Measurements from ENCODE around the gene NAP1L1.

NAP1L1 gene

DNA sequence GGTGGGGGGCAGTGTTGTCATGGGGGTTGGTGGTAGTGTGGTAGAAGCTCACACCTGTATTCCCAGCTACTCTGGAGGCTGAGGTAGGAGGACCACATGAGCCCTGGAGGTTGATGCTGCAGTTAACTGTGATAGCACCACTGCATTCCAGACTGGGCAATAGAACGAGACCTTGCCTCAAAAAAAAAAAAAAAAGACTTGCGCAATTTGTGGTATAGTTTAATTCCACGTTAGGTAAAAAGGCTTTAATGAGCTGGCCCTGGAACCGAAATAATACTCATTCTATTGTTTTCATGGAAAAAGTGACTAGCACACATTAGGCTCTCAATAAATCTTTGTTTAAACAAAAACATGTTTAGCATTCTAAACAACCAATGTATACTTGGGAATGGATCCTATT lies 25.4 kb upstream of the NAP1L1 start:
- 93 to 98% methylated on average over 4 of the region's 4 CpGs for WGBS, 2 experiments
- H3K4me3 ChIP-seq (ENCODE audit: insufficient read depth, low read depth, low read length), result no peak overlapping the region
- H3K27me3 ChIP-seq (ENCODE audit: control insufficient read depth, insufficient read depth, low read length, poor library complexity, severe bottlenecking), result no peaks in the 10 kb centered on the region
- H3K27ac ChIP-seq (ENCODE audit: insufficient read depth, low read depth, low read length, poor library complexity, severe bottlenecking), result no peak overlapping the region
- H3K4me1 ChIP-seq (ENCODE audit: control insufficient read depth, insufficient read depth, low read length), result no peaks in the 10 kb centered on the region
- no peaks in the 10 kb centered on the region for H3K9me3 ChIP-seq (ENCODE audit: control insufficient read depth, low read length)
- no peaks in the 10 kb centered on the region for H3K36me3 ChIP-seq (ENCODE audit: control insufficient read depth, insufficient read depth, low read length)

DNA sequence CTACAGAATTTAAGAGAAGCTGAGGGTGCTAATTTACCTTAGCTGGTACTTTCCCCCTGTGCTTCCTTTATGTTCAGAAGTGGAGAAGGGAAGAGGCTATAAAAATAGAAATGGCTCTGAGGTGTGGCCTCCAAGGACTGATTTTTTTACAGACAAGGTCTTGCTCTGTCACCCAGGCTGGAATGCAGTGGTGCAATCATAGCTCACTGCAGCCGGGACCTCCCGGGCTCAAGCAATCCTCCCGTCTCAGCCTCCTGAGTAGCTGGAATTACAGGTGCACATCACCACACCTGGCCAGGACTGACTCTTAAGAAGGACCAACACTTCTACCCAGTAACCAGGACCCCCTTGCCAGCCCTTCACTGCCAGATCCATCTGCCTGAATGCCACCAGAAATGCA lies 23.9 kb upstream of the NAP1L1 start:
- Histone ChIP-seq H3K27me3 (ENCODE audit: control insufficient read depth, insufficient read depth, low read length, poor library complexity, severe bottlenecking) (no peaks in the 10 kb centered on the region), H3K9me3 (ENCODE audit: control insufficient read depth, low read length) (no peaks in the 10 kb centered on the region), H3K4me3 (ENCODE audit: insufficient read depth, low read depth, low read length) (no peak overlapping the region), H3K27ac (ENCODE audit: insufficient read depth, low read depth, low read length, poor library complexity, severe bottlenecking) (no peak overlapping the region), H3K36me3 (ENCODE audit: control insufficient read depth, insufficient read depth, low read length) (no peaks in the 10 kb centered on the region), H3K4me1 (ENCODE audit: control insufficient read depth, insufficient read depth, low read length) (no peaks in the 10 kb centered on the region)
- WGBS, 2 experiments, result 93 to 96% methylated on average over 3 of the region's 3 CpGs

DNA sequence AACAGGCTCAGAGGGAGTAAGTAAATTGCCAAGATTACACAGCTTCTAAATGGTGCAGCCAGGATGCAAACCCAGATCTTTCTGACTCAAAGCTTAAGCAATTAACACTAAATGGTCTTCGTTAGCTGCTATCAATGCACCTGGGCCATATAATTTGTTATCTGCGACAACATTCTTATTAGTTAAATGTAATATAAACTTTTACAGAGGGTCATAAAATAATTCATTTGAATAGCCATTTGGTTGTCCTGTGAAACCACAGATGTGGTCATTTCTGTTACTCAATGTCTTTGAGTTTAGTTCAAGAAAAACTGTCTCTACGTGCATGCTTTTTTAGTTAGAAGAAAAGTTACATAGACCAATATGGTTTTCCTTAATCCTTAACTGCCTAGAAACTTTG lies 22.1 kb upstream of the NAP1L1 start:
- 65 to 79% methylated on average over 2 to 3 of the region's 3 CpGs for WGBS, 2 experiments
- H3K27me3 ChIP-seq (ENCODE audit: control insufficient read depth, insufficient read depth, low read length, poor library complexity, severe bottlenecking), result no peaks in the 10 kb centered on the region

DNA sequence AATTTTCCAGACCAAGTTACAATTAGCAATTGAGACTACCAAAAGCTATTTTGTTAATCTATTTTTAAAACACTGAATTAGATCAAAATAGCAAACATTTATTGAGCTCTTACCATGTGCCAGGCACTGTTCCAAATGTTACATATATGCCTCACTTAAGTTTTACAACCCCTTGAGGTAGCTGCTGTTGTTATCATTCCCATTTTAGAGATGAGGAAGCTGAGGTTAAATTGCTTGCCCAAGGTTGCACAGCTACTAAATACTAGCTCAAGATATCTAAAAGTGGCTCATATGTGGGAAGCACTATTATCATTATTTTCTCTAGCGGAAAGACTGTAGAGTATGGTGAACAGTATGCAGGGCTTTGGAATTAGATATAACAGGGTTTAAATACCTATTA lies 19.5 kb upstream of the NAP1L1 start:
- Histone ChIP-seq H3K36me3 (ENCODE audit: control insufficient read depth, insufficient read depth, low read length) (no peaks in the 10 kb centered on the region), H3K4me3 (ENCODE audit: insufficient read depth, low read depth, low read length) (no peak overlapping the region)
- 100% methylated on average over 1 of the region's 1 CpG; no CpG with 5 or more reads in 1 of the 2 experiments for WGBS, 2 experiments

More for the DNA sequence above, 22.1 kb upstream of the NAP1L1 start:
- H3K4me3 ChIP-seq (ENCODE audit: insufficient read depth, low read depth, low read length), result no peak overlapping the region
- no peaks in the 10 kb centered on the region for H3K36me3 ChIP-seq (ENCODE audit: control insufficient read depth, insufficient read depth, low read length)
- H3K9me3 ChIP-seq (ENCODE audit: control insufficient read depth, low read length), result no peaks in the 10 kb centered on the region
- no peaks in the 10 kb centered on the region for H3K4me1 ChIP-seq (ENCODE audit: control insufficient read depth, insufficient read depth, low read length)
- H3K27ac ChIP-seq (ENCODE audit: insufficient read depth, low read depth, low read length, poor library complexity, severe bottlenecking), result no peak overlapping the region

DNA sequence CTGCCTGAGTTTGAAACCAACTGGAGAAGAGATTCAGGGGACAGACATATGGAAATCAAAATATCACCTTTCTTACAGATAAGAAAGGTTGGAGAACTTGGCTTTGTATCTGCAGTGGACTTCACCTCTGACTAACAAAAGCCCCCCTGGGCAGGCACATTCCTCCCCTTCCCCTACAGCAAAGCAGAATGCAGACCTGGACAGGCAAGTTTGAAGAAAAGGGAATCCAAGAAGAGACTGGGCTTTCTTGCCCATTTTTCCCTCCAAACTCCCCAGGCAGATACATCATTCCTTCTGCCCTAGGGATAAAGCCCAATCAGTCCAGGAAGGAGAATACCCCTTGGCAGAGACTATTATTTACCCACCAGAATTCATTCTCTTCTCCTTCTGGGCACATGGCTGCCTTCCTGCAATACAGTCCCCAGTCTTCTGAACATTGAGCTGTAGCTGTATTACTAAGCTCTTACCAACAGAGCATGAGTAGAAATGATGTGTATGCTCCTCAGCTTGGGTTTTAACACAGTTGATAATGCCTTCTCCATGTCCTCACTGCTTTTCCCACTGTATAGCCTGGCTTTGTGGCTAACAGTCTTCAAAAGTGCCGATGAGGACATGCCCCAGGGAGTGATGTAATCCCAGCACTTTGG lies 17.4 kb upstream of the NAP1L1 start:
- no peak overlapping the region for H3K4me3 ChIP-seq (ENCODE audit: insufficient read depth, low read depth, low read length)
- no peaks in the 10 kb centered on the region for H3K27me3 ChIP-seq (ENCODE audit: control insufficient read depth, insufficient read depth, low read length, poor library complexity, severe bottlenecking)
- no peaks in the 10 kb centered on the region for H3K9me3 ChIP-seq (ENCODE audit: control insufficient read depth, low read length)
- H3K27ac ChIP-seq (ENCODE audit: insufficient read depth, low read depth, low read length, poor library complexity, severe bottlenecking), result no peak overlapping the region
- H3K36me3 ChIP-seq (ENCODE audit: control insufficient read depth, insufficient read depth, low read length), result no peaks in the 10 kb centered on the region
- H3K4me1 ChIP-seq (ENCODE audit: control insufficient read depth, insufficient read depth, low read length), result no peaks in the 10 kb centered on the region
- 89% methylated on average over 1 of the region's 1 CpG for WGBS, 2 experiments

More for the DNA sequence above, 19.5 kb upstream of the NAP1L1 start:
- no peaks in the 10 kb centered on the region for H3K9me3 ChIP-seq (ENCODE audit: control insufficient read depth, low read length)
- no peaks in the 10 kb centered on the region for H3K4me1 ChIP-seq (ENCODE audit: control insufficient read depth, insufficient read depth, low read length)
- no peak overlapping the region for H3K27ac ChIP-seq (ENCODE audit: insufficient read depth, low read depth, low read length, poor library complexity, severe bottlenecking)
- no peaks in the 10 kb centered on the region for H3K27me3 ChIP-seq (ENCODE audit: control insufficient read depth, insufficient read depth, low read length, poor library complexity, severe bottlenecking)

DNA sequence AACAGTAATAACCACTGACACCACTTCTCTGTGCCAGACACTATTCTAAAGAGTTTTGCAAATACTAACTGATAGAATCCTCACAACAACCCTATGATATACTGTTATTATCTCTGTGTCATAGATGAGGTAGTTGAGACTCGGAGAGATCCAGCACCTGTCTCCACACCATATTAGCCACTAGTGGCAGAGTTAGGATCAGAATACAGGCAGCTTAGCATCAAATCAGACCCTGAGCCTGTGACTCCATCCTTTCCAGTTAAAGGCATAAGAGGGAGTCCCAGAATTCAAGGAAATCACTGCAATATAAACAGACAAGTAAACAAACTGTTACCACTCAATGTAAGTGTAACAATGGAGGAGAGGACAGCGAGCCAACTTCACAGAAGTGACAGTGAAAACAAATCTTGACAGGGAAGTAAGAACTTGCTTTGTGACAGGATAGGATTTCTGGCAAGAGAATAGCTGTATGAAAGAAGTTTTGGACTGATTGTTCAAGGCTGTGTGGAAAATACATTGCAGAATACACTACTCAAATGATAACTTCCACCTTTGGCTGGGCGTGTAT lies 11.7 kb upstream of the NAP1L1 start:
- 90 to 100% methylated on average over 1 to 3 of the region's 3 CpGs for WGBS, 2 experiments
- no peak overlapping the region for H3K27ac ChIP-seq (ENCODE audit: insufficient read depth, low read depth, low read length, poor library complexity, severe bottlenecking)
- no peak overlapping the region for H3K4me3 ChIP-seq (ENCODE audit: insufficient read depth, low read depth, low read length)
- no peaks in the 10 kb centered on the region for H3K27me3 ChIP-seq (ENCODE audit: control insufficient read depth, insufficient read depth, low read length, poor library complexity, severe bottlenecking)
- no peaks in the 10 kb centered on the region for H3K4me1 ChIP-seq (ENCODE audit: control insufficient read depth, insufficient read depth, low read length)
- H3K36me3 ChIP-seq (ENCODE audit: control insufficient read depth, insufficient read depth, low read length), result no peaks in the 10 kb centered on the region
- no peaks in the 10 kb centered on the region for H3K9me3 ChIP-seq (ENCODE audit: control insufficient read depth, low read length)

DNA sequence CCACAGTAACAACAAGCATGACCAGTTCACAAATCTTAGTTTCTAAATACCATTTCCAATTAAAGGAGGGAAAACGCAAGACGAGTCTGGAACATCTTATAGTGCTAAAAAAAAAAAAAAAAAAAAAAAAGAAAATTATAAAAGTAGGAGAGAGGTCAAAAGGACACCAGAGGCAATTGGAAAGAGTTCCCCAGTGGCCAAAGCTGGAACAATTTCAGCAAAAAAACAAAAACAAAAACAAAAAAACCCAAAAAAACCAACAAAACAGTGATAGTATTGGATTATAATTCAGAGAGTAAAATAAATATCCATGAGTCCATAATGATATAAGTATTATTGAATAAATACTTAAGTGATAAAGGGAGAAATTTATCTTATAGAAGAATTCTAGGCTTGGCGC lies 10.3 kb upstream of the NAP1L1 start:
- H3K4me1 ChIP-seq (ENCODE audit: control insufficient read depth, insufficient read depth, low read length), result no peaks in the 10 kb centered on the region
- no peak overlapping the region for H3K4me3 ChIP-seq (ENCODE audit: insufficient read depth, low read depth, low read length)
- H3K27ac ChIP-seq (ENCODE audit: insufficient read depth, low read depth, low read length, poor library complexity, severe bottlenecking), result no peak overlapping the region
- no peaks in the 10 kb centered on the region for H3K27me3 ChIP-seq (ENCODE audit: control insufficient read depth, insufficient read depth, low read length, poor library complexity, severe bottlenecking)
- 89 to 96% methylated on average over 1 of the region's 3 CpGs for WGBS, 2 experiments
- no peaks in the 10 kb centered on the region for H3K9me3 ChIP-seq (ENCODE audit: control insufficient read depth, low read length)
- H3K36me3 ChIP-seq (ENCODE audit: control insufficient read depth, insufficient read depth, low read length), result no peaks in the 10 kb centered on the region

DNA sequence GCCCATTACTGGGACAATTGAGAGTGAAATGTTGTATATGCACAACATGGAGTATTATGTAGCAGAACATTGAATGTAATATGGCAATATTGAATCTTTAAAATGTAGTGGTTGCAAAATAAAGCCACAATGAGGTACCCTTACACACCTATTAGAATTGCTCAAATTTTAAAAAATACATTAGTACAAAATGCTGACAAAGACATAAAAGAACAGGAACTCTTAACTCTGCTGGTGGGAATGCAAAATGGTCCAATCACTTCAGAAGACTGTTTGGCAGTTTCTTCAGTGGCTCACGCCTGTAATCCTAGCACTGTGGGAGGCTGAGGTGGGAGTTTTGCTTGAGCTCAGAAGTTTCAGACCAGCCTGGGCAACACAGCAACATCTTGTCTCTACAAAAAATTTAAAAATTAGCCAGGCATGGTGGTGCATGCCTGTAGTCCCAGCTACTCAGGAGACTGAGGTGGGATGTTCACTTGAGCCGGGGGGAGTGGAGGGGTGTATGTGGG lies 6.8 kb upstream of the NAP1L1 start:
- H3K4me1 ChIP-seq (ENCODE audit: control insufficient read depth, insufficient read depth, low read length), result no peaks in the 10 kb centered on the region
- WGBS, 2 experiments, result 65 to 70% methylated on average over 2 of the region's 2 CpGs
- H3K27ac ChIP-seq (ENCODE audit: insufficient read depth, low read depth, low read length, poor library complexity, severe bottlenecking), result no peak overlapping the region

DNA sequence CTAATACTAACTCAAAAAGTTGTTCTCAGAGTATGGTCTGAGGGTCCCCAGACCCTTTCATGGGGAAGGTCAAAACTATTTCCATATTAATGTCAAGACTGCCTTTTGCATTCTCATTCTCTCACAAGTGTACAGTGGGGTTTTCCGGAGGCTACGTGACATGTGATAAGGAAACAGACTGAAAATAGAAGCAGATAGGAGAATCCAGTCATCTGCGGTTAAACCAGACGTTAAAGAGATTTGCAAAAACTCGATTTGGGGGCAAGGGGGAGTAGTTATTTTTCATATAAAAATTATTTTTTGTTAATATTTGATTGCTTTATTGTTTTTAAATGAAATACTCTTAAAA lies 1.0 kb upstream of the NAP1L1 start:
- 73 to 82% methylated on average over 4 to 5 of the region's 5 CpGs for WGBS, 2 experiments
- Histone ChIP-seq H3K27me3 (ENCODE audit: control insufficient read depth, insufficient read depth, low read length, poor library complexity, severe bottlenecking) (no peaks in the 10 kb centered on the region), H3K4me3 (ENCODE audit: insufficient read depth, low read depth, low read length) (peak overlapping the region; percentile 94), H3K4me1 (ENCODE audit: control insufficient read depth, insufficient read depth, low read length) (peaks cover 10% of the 10 kb centered on the region), H3K27ac (ENCODE audit: insufficient read depth, low read depth, low read length, poor library complexity, severe bottlenecking) (no peak overlapping the region), H3K9me3 (ENCODE audit: control insufficient read depth, low read length) (no peaks in the 10 kb centered on the region), H3K36me3 (ENCODE audit: control insufficient read depth, insufficient read depth, low read length) (no peaks in the 10 kb centered on the region)

More for the DNA sequence above, 6.8 kb upstream of the NAP1L1 start:
- Histone ChIP-seq H3K36me3 (ENCODE audit: control insufficient read depth, insufficient read depth, low read length) (no peaks in the 10 kb centered on the region), H3K27me3 (ENCODE audit: control insufficient read depth, insufficient read depth, low read length, poor library complexity, severe bottlenecking) (no peaks in the 10 kb centered on the region), H3K9me3 (ENCODE audit: control insufficient read depth, low read length) (no peaks in the 10 kb centered on the region), H3K4me3 (ENCODE audit: insufficient read depth, low read depth, low read length) (no peak overlapping the region)

DNA sequence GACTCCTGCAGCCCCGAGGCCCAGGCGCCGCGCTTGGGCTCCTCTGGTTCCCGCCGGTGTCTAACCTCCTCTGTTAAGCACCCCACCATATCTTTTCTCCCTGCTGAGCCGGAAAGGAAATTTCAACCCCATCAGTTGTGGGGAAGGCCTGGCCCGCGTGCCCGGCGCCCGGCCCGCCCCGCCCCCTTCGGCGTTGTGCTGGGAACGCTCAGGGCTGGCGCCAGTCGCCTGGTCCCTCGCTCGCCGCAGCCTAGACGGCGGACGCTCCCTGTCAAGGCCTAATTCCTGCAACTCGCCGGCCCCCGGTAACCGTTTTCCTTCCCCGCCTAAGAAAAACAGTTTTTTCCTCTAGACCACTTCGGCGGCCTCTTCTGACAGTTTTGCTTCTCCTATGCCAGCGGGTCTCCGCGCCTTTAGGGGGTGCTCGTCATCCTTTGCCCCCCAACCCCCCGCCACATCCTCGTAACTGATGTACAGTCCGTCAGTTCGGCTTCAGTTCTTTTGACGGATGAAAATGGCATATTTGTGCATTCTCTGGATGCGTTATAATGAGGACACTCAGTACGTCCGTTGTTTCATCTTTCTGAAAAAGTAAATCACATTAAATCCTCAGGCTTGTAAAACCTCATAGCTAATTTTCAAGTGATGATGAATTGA lies 506 bp upstream of the NAP1L1 start:
- Histone ChIP-seq H3K4me3 (ENCODE audit: insufficient read depth, low read depth, low read length) (peak overlapping the region; percentile 94), H3K27me3 (ENCODE audit: control insufficient read depth, insufficient read depth, low read length, poor library complexity, severe bottlenecking) (no peaks in the 10 kb centered on the region), H3K27ac (ENCODE audit: insufficient read depth, low read depth, low read length, poor library complexity, severe bottlenecking) (peak overlapping the region; percentile 99), H3K4me1 (ENCODE audit: control insufficient read depth, insufficient read depth, low read length) (peaks cover 14% of the 10 kb centered on the region), H3K36me3 (ENCODE audit: control insufficient read depth, insufficient read depth, low read length) (no peaks in the 10 kb centered on the region), H3K9me3 (ENCODE audit: control insufficient read depth, low read length) (no peaks in the 10 kb centered on the region)
- WGBS, 2 experiments, result 4 to 5% methylated on average over 44 of the region's 44 CpGs
